Measurements from ENCODE around the gene NANOS3.

NANOS3 gene

DNA sequence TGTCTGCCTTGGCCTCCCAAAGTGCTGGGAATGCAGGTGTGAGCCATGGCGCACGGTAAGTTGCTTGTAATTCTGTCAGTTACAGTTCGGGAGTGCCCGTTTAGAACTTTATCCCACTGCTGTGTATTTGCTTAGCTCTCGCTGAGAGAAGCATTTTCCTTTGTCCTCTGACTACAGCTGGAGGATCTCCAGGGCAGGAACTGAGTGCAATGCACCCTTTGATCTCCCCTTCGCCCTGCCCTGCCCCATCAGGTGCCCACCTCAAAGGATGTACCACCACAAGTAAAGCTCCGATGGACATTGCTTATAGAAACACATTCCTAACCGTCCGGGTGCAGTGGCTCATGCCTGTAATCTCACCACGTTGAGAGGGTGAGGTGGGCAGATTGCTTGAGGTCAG is 22.5 kb downstream of the NANOS3 start:
- Histone ChIP-seq H3K27me3 (ENCODE audit: insufficient read depth, insufficient read length) (no peaks in the 10 kb centered on the region), H3K36me3 (ENCODE audit: insufficient read depth, insufficient read length, low read length) (no peaks in the 10 kb centered on the region), H3K9ac (ENCODE audit: insufficient read length, low read depth) (no peak overlapping the region), H3K4me3 (ENCODE audit: insufficient read length, low read depth) (no peak overlapping the region), H3K4me1 (ENCODE audit: insufficient read depth, insufficient read length) (no peaks in the 10 kb centered on the region), H3K9me3 (ENCODE audit: insufficient read depth, low read length) (no peaks in the 10 kb centered on the region)
- DNase-seq (ENCODE audit: low read depth, low spot score) = no peak
- TF ChIP-seq SUZ12 (IDR thresholded peaks at IDR 0.05; ENCODE audit: extremely low read depth, insufficient read depth, insufficient read length) (no peak), YY1 (IDR thresholded peaks at IDR 0.05; ENCODE audit: insufficient read depth, insufficient read length) (no peak), ZNF274 (IDR thresholded peaks at IDR 0.05; ENCODE audit: low read depth, low read length) (no peak)

DNA sequence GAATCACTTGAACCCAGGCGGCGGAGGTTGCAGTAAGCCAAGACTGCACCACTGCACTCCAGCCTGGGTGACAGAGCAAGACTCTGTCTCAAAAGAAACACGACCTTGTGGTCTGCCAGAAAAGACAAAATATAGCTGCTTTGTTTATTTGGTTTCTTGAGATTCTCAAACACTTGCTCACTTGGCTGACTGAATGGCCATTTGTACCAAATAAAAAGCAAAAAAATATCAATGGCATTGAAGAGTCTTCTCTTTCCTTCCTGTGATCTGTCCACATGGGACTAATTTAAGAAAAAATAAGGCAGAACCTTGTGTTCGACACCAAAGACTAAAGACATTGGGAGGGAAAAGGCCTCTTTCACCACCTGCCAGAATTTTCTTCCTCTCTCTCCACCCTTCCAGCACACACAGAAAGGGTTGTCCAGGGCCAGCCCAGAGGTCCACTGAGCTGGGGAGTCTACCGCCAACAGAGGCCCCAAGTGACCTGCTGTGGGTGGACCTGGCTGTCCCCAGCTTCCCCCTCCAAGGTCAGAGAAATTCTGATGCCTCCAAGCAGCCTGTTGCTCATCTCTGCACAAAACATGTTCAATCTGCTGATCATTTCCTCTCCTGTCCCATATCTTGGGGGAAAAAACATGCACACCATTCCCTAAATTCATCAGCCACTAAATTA is 23.1 kb downstream of the NANOS3 start:
- Histone ChIP-seq H3K4me3 (ENCODE audit: insufficient read length, low read depth) (no peak overlapping the region), H3K27me3 (ENCODE audit: insufficient read depth, insufficient read length) (no peaks in the 10 kb centered on the region), H3K9me3 (ENCODE audit: insufficient read depth, low read length) (no peaks in the 10 kb centered on the region), H3K36me3 (ENCODE audit: insufficient read depth, insufficient read length, low read length) (no peaks in the 10 kb centered on the region), H3K9ac (ENCODE audit: insufficient read length, low read depth) (no peak overlapping the region), H3K4me1 (ENCODE audit: insufficient read depth, insufficient read length) (no peaks in the 10 kb centered on the region)
- no peak for DNase-seq (ENCODE audit: low read depth, low spot score)
- TF ChIP-seq ZNF274 (IDR thresholded peaks at IDR 0.05; ENCODE audit: low read depth, low read length) (no peak), YY1 (IDR thresholded peaks at IDR 0.05; ENCODE audit: insufficient read depth, insufficient read length) (no peak), SUZ12 (IDR thresholded peaks at IDR 0.05; ENCODE audit: extremely low read depth, insufficient read depth, insufficient read length) (no peak)

DNA sequence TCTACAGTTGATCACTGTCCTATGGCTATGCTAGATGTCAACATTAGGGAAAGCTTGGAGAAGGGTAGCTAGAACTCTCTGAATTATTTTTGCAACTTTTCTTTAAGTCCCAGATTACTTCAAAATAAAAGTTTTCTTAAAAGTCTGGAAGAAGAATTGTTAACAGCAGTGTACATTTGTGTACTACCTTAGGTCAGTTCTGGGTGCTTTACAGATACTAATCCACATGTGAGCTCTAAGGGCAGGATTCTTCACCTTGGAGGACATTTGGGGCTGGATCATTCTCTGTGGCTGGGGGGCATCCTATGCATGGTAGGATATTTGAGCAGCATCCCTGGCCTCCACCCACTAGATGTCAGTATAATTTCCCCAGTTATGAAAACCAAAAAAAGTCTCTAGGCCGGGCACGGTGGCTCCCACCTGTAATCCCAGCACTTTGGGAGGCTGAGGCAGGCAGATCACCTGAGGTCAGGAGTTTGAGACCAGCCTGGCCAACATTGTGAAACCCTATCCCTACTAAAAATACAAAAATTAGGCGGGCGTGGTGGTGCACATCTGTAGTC is 26.1 kb downstream of the NANOS3 start:
- Histone ChIP-seq H3K27me3 (ENCODE audit: insufficient read depth, insufficient read length) (peaks cover 5% of the 10 kb centered on the region), H3K9me3 (ENCODE audit: insufficient read depth, low read length) (peaks cover 6% of the 10 kb centered on the region; the same call in 1 of the 2 replicates), H3K9ac (ENCODE audit: insufficient read length, low read depth) (no peak overlapping the region), H3K4me1 (ENCODE audit: insufficient read depth, insufficient read length) (no peaks in the 10 kb centered on the region), H3K4me3 (ENCODE audit: insufficient read length, low read depth) (no peak overlapping the region), H3K36me3 (ENCODE audit: insufficient read depth, insufficient read length, low read length) (no peaks in the 10 kb centered on the region)
- TF ChIP-seq ZNF274 (IDR thresholded peaks at IDR 0.05; ENCODE audit: low read depth, low read length) (no peak), YY1 (IDR thresholded peaks at IDR 0.05; ENCODE audit: insufficient read depth, insufficient read length) (no peak), SUZ12 (IDR thresholded peaks at IDR 0.05; ENCODE audit: extremely low read depth, insufficient read depth, insufficient read length) (no peak)
- no peak for DNase-seq (ENCODE audit: low read depth, low spot score)

DNA sequence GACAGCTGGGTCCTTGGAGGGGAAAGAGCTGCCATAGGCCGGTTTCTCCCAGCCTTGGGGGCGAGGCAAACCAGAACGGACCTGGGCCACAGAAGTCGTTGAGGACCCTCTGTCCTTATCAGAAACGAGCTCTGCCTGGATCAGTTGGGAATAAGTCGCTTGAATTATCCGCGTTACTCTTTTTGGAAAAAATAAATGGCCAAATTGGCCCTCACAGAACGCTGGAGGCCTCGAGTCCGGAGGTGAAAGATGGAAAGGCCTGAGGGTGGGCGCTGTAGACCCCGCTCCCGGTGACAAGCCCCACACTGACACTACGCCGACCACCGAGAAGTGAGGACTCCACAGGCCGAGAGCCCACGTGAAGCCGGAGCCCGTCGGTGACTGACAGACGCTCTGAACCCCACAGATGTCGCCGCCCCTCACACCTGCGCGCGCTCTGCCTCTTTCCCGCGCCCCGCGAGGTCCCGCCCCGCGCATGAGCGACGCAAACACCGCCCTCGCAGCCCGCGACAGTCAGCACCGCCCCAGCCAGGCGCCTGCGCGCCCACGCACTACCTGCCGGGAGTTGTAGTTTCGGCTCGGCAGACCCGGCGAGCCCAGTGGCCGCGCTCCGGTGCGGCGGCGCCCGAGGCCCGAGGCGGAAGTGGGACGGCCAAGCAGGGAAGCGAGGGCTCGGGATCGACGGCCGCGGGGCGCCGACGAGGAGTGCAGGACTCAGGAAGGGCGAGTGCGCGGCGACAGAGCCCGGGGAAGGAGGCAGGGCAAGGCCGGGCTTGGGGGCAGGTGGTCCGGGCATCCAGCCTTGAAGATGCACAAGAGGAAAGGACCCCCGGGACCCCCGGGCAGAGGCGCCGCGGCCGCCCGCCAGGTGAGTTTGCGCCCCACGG is 28.9 kb downstream of the NANOS3 start, which contains the start of the genes BRME1 and CC2D1A:
TSS of gene BRME1 (minus strand) at position 484 of the 887 bp plus-strand sequence. CDS start 1,225 bp downstream, outside the sequence.
TSS of gene CC2D1A (plus strand) at position 568 of the 887 bp plus-strand sequence. CDS start at position 809, 241 bp downstream.
- peak; percentile 82 for DNase-seq (ENCODE audit: low read depth, low spot score)
- peak within 1 kb of the TSS; percentile 80 for H3K4me3 ChIP-seq (ENCODE audit: insufficient read length, low read depth)
- peaks cover 4% of the 10 kb centered on the region for H3K36me3 ChIP-seq (ENCODE audit: insufficient read depth, insufficient read length, low read length)
- TF ChIP-seq SUZ12 (IDR thresholded peaks at IDR 0.05; ENCODE audit: extremely low read depth, insufficient read depth, insufficient read length) (no peak), YY1 (IDR thresholded peaks at IDR 0.05; ENCODE audit: insufficient read depth, insufficient read length) (peak; percentile 14), ZNF274 (IDR thresholded peaks at IDR 0.05; ENCODE audit: low read depth, low read length) (no peak)
- H3K9me3 ChIP-seq (ENCODE audit: insufficient read depth, low read length) = peaks cover 6% of the 10 kb centered on the region; the same call in 1 of the 2 replicates
- H3K27me3 ChIP-seq (ENCODE audit: insufficient read depth, insufficient read length) = peaks cover 5% of the 10 kb centered on the region
- peak within 1 kb of the TSS; percentile 85 for H3K9ac ChIP-seq (ENCODE audit: insufficient read length, low read depth)
- no peaks in the 10 kb centered on the region for H3K4me1 ChIP-seq (ENCODE audit: insufficient read depth, insufficient read length)

DNA sequence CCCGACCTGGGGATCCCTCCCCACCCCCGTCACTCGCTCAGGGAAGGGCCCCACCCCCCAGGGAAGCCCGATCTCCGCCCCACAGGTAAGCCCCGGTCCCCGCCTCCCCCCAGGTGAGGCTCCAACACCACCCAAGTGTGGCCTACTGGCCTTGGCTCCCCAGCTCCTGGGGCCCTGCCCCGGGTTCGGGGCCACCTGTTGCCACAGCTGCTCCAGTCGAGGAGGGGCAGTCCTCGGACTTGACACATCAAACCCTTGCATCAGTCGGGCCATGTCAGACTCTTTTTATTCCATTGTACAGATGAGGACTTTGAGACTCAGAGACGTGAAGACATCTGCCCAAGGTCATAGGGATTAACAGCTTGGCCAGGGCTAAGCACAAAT is 29.6 kb downstream of the NANOS3 start:
- no peak for TF ChIP-seq SUZ12 (IDR thresholded peaks at IDR 0.05; ENCODE audit: extremely low read depth, insufficient read depth, insufficient read length)
- TF ChIP-seq ZNF274 (IDR thresholded peaks at IDR 0.05; ENCODE audit: low read depth, low read length) = no peak
- TF ChIP-seq YY1 (IDR thresholded peaks at IDR 0.05; ENCODE audit: insufficient read depth, insufficient read length) = no peak
- Histone ChIP-seq H3K36me3 (ENCODE audit: insufficient read depth, insufficient read length, low read length) (peaks cover 4% of the 10 kb centered on the region), H3K4me3 (ENCODE audit: insufficient read length, low read depth) (peak overlapping the region; percentile 80), H3K9me3 (ENCODE audit: insufficient read depth, low read length) (peaks cover 6% of the 10 kb centered on the region; the same call in 1 of the 2 replicates), H3K9ac (ENCODE audit: insufficient read length, low read depth) (peak overlapping the region; percentile 85), H3K4me1 (ENCODE audit: insufficient read depth, insufficient read length) (no peaks in the 10 kb centered on the region), H3K27me3 (ENCODE audit: insufficient read depth, insufficient read length) (peaks cover 5% of the 10 kb centered on the region)
- DNase-seq (ENCODE audit: low read depth, low spot score) = no peak

DNA sequence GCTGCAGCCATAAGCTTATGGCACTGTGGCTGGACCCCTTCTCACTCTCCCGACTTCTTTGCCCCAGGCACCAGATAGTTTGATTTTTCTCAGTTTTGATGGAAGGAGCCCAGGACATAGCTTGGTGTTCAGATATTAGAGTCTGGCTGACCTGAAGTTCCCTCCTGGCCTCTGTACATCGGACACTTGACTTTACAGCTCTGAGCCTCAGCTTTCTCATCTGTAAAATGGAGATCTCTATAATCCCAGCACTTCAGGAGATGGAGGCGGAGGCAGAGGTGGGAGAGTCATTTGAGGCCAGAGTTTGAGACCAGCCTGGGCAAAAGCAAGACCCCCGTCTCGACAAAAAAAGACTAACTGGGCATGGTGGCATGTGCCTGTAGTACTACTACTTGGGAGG is 30.0 kb downstream of the NANOS3 start:
- H3K4me3 ChIP-seq (ENCODE audit: insufficient read length, low read depth) = peak overlapping the region; percentile 80
- H3K4me1 ChIP-seq (ENCODE audit: insufficient read depth, insufficient read length) = no peaks in the 10 kb centered on the region
- H3K9me3 ChIP-seq (ENCODE audit: insufficient read depth, low read length) = peaks cover 6% of the 10 kb centered on the region; the same call in 1 of the 2 replicates
- peaks cover 4% of the 10 kb centered on the region for H3K36me3 ChIP-seq (ENCODE audit: insufficient read depth, insufficient read length, low read length)
- H3K9ac ChIP-seq (ENCODE audit: insufficient read length, low read depth) = peak overlapping the region; percentile 85
- peaks cover 5% of the 10 kb centered on the region for H3K27me3 ChIP-seq (ENCODE audit: insufficient read depth, insufficient read length)
- no peak for TF ChIP-seq YY1 (IDR thresholded peaks at IDR 0.05; ENCODE audit: insufficient read depth, insufficient read length)
- no peak for TF ChIP-seq SUZ12 (IDR thresholded peaks at IDR 0.05; ENCODE audit: extremely low read depth, insufficient read depth, insufficient read length)
- TF ChIP-seq ZNF274 (IDR thresholded peaks at IDR 0.05; ENCODE audit: low read depth, low read length) = no peak
- no peak for DNase-seq (ENCODE audit: low read depth, low spot score)

All from NT2/D1 (cell line).